ENCODE data around the gene ELOVL1. TPM values are rescaled to one million over a fixed set of nuclear protein-coding genes. Genes with fewer than 3 reads are reported as not detected.
"Not testable (repeated sequence)": the region's sequence is repeated elsewhere in the genome, so short reads cannot be mapped to it uniquely, and the experiment has no call there.

ELOVL1 gene
- total RNA-seq, 2 donors from 2014 or later = 24.3 to 41.4 TPM

GRCh38 chr1:43405219-43405875, 37.5 kb upstream of the ELOVL1 start:
- H3K36me3 ChIP-seq = peaks cover 51% of the 10 kb centered on the region
- H3K27ac ChIP-seq = peak overlapping the region in 1 of 2 donors; percentile 45
- DNase-seq (ENCODE audit: low spot score) = no peak
- H3K4me3 ChIP-seq = no peak overlapping the region
- TF ChIP-seq, protein P1, sequence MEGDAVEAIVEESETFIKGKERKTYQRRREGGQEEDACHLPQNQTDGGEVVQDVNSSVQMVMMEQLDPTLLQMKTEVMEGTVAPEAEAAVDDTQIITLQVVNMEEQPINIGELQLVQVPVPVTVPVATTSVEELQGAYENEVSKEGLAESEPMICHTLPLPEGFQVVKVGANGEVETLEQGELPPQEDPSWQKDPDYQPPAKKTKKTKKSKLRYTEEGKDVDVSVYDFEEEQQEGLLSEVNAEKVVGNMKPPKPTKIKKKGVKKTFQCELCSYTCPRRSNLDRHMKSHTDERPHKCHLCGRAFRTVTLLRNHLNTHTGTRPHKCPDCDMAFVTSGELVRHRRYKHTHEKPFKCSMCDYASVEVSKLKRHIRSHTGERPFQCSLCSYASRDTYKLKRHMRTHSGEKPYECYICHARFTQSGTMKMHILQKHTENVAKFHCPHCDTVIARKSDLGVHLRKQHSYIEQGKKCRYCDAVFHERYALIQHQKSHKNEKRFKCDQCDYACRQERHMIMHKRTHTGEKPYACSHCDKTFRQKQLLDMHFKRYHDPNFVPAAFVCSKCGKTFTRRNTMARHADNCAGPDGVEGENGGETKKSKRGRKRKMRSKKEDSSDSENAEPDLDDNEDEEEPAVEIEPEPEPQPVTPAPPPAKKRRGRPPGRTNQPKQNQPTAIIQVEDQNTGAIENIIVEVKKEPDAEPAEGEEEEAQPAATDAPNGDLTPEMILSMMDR (IDR thresholded peaks at IDR 0.05) = no peak
- H3K9me3 ChIP-seq = no peaks in the 10 kb centered on the region
- H3K27me3 ChIP-seq = no peaks in the 10 kb centered on the region
- H3K4me1 ChIP-seq = peaks cover 0 to 24% of the 10 kb centered on the region in 2 donors

GRCh38 chr1:43404353-43404752, 36.5 kb upstream of the ELOVL1 start:
- no peak overlapping the region for H3K27ac ChIP-seq
- no peak for DNase-seq (ENCODE audit: low spot score)
- no peaks in the 10 kb centered on the region for H3K27me3 ChIP-seq
- TF ChIP-seq, protein P1 (IDR thresholded peaks at IDR 0.05) = no peak
- no peak overlapping the region for H3K4me3 ChIP-seq
- H3K36me3 ChIP-seq = peaks cover 51% of the 10 kb centered on the region
- H3K9me3 ChIP-seq = no peaks in the 10 kb centered on the region
- H3K4me1 ChIP-seq = peaks cover 0 to 24% of the 10 kb centered on the region in 2 donors

GRCh38 chr1:43402089-43402865, 34.5 kb upstream of the ELOVL1 start:
- no peak for DNase-seq (ENCODE audit: low spot score)
- TF ChIP-seq, protein P1 (IDR thresholded peaks at IDR 0.05) = no peak
- peaks cover 38% of the 10 kb centered on the region for H3K36me3 ChIP-seq
- H3K27me3 ChIP-seq = no peaks in the 10 kb centered on the region
- H3K4me1 ChIP-seq = peaks cover 0 to 24% of the 10 kb centered on the region in 2 donors
- no peak overlapping the region for H3K4me3 ChIP-seq
- no peak overlapping the region for H3K27ac ChIP-seq
- no peaks in the 10 kb centered on the region for H3K9me3 ChIP-seq

DNA sequence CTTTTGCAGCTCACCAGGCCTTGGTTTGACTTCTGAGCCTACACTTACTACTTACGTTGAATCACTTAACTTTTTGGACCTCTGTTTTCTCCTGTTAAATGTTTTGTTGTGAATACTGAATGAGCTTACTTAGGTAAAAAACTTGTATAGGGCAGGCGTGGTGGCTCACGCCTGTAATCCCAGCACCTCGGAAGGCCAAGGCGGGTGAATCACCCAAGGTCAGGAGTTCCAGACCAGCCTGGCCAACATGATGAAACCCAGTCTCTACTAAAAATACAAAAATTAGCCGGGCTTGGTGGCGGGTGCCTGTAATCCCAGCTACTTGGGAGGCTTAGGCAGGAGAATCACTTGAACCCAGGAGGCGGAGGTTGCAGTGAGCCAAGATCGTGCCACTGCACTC, 32.6 kb upstream of the ELOVL1 start:
- Histone ChIP-seq H3K36me3 (peaks cover 30% of the 10 kb centered on the region), H3K4me1 (peaks cover 0 to 15% of the 10 kb centered on the region in 2 donors)
- DNase-seq (ENCODE audit: low spot score); H3K27me3 ChIP-seq; H3K27ac ChIP-seq; H3K9me3 ChIP-seq; H3K4me3 ChIP-seq: not testable (repeated sequence)

DNA sequence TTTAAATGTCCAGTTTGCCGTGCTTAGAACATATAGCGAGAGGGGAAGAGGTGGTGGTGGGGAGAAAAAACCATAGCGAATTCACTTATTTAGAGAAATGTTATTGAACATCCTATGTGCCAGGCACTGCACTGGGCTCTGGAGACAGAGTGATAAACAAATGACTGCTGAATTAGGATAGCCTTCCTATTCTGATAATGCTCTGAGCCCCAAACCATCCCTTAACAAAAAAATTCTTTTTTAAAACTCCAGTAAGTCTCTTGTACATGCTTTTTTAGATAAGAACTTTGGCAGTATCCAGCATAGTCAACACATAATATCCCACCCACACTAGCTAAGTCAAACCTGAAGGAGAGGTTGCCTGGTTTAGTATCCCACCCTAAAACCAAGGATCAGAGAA, 30.4 kb upstream of the ELOVL1 start:
- DNase-seq (ENCODE audit: low spot score) = no peak
- Histone ChIP-seq H3K4me1 (peaks cover 0 to 12% of the 10 kb centered on the region in 2 donors), H3K36me3 (peaks cover 8% of the 10 kb centered on the region), H3K9me3 (no peaks in the 10 kb centered on the region), H3K27me3 (no peaks in the 10 kb centered on the region), H3K27ac (no peak overlapping the region), H3K4me3 (no peak overlapping the region)
- TF ChIP-seq, protein P1 (IDR thresholded peaks at IDR 0.05) = no peak

- Histone ChIP-seq H3K36me3 (peaks cover 5% of the 10 kb centered on the region), H3K4me1 (peaks cover 0 to 2% of the 10 kb centered on the region in 2 donors), H3K27ac (no peak overlapping the region), H3K4me3 (no peak overlapping the region), H3K9me3 (no peaks in the 10 kb centered on the region), H3K27me3 (no peaks in the 10 kb centered on the region)
- TF ChIP-seq, protein P1 (IDR thresholded peaks at IDR 0.05) = no peak
- DNase-seq (ENCODE audit: low spot score) = no peak
Observed at GRCh38 chr1:43396059-43396458, 28.2 kb upstream of the ELOVL1 start.

Measured in right atrium auricular region (tissue), 2 donors.